ENCODE results near the gene HBG2.

Gene HBG2

GRCh38 chr11:5235364-5236095 lies 19.1 kb downstream of the HBG2 start:
- Mint-ChIP-seq H3K9me3 (no peaks in the 10 kb centered on the region), H3K27ac (no peak overlapping the region), H3K4me3 (no peak overlapping the region), H3K4me1 (peaks cover 4% of the 10 kb centered on the region), H3K36me3 (no peaks in the 10 kb centered on the region), H3K27me3 (peaks cover 4% of the 10 kb centered on the region)
- no peak for DNase-seq
- CTCF ChIA-PET, result no interaction called here

GRCh38 chr11:5234381-5234834 lies 20.2 kb downstream of the HBG2 start, which contains the start of gene HBD:
TSS of gene HBD (minus strand) at chr11:5234483. CDS start at chr11:5234433, 50 bp downstream.
- DNase-seq, result no peak
- Mint-ChIP-seq H3K36me3 (no peaks in the 10 kb centered on the region), H3K9me3 (no peaks in the 10 kb centered on the region), H3K27me3 (peaks cover 4% of the 10 kb centered on the region), H3K27ac (no peak within 1 kb of the TSS), H3K4me1 (peaks cover 4% of the 10 kb centered on the region), H3K4me3 (no peak within 1 kb of the TSS)
- CTCF ChIA-PET, result no interaction called here

- Mint-ChIP-seq H3K9me3 (no peaks in the 10 kb centered on the region), H3K27me3 (peaks cover 4% of the 10 kb centered on the region), H3K4me1 (peaks cover 4% of the 10 kb centered on the region), H3K27ac (no peak overlapping the region), H3K36me3 (no peaks in the 10 kb centered on the region), H3K4me3 (no peak overlapping the region)
- no peak for DNase-seq
- CTCF ChIA-PET, result no interaction called here
Observed at GRCh38 chr11:5233307-5233706, 21.3 kb downstream of the HBG2 start.

GRCh38 chr11:5232821-5233220 lies 21.8 kb downstream of the HBG2 start:
- no peaks in the 10 kb centered on the region for H3K9me3 Mint-ChIP-seq
- no peak overlapping the region for H3K27ac Mint-ChIP-seq
- no peaks in the 10 kb centered on the region for H3K36me3 Mint-ChIP-seq
- H3K27me3 Mint-ChIP-seq, result peaks cover 4% of the 10 kb centered on the region
- CTCF ChIA-PET, result no interaction called here
- H3K4me3 Mint-ChIP-seq, result no peak overlapping the region
- H3K4me1 Mint-ChIP-seq, result peaks cover 4% of the 10 kb centered on the region
- DNase-seq, result no peak

GRCh38 chr11:5232176-5232575 lies 22.4 kb downstream of the HBG2 start:
- Mint-ChIP-seq H3K36me3 (no peaks in the 10 kb centered on the region), H3K4me1 (peaks cover 4% of the 10 kb centered on the region), H3K27me3 (peaks cover 4% of the 10 kb centered on the region), H3K27ac (no peak overlapping the region), H3K4me3 (no peak overlapping the region), H3K9me3 (no peaks in the 10 kb centered on the region)
- CTCF ChIA-PET, result no interaction called here
- no peak for DNase-seq

GRCh38 chr11:5231111-5231510 lies 23.5 kb downstream of the HBG2 start:
- H3K27me3 Mint-ChIP-seq, result peaks cover 4% of the 10 kb centered on the region
- no peaks in the 10 kb centered on the region for H3K9me3 Mint-ChIP-seq
- no peak overlapping the region for H3K27ac Mint-ChIP-seq
- DNase-seq, result no peak
- no peaks in the 10 kb centered on the region for H3K36me3 Mint-ChIP-seq
- no peak overlapping the region for H3K4me3 Mint-ChIP-seq
- peaks cover 4% of the 10 kb centered on the region for H3K4me1 Mint-ChIP-seq
- CTCF ChIA-PET, result no interaction called here

GRCh38 chr11:5230266-5230665 lies 24.3 kb downstream of the HBG2 start:
- Mint-ChIP-seq H3K27ac (no peak overlapping the region), H3K4me1 (peaks cover 4% of the 10 kb centered on the region), H3K4me3 (no peak overlapping the region), H3K27me3 (peaks cover 1% of the 10 kb centered on the region), H3K36me3 (no peaks in the 10 kb centered on the region), H3K9me3 (no peaks in the 10 kb centered on the region)
- DNase-seq, result no peak
- CTCF ChIA-PET, result no interaction called here

GRCh38 chr11:5229796-5230195 lies 24.8 kb downstream of the HBG2 start:
- Mint-ChIP-seq H3K36me3 (no peaks in the 10 kb centered on the region), H3K4me1 (peaks cover 4% of the 10 kb centered on the region), H3K27ac (no peak overlapping the region), H3K9me3 (no peaks in the 10 kb centered on the region), H3K4me3 (no peak overlapping the region), H3K27me3 (no peaks in the 10 kb centered on the region)
- CTCF ChIA-PET, result no interaction called here
- DNase-seq, result no peak

GRCh38 chr11:5229356-5229755 lies 25.2 kb downstream of the HBG2 start:
- Mint-ChIP-seq H3K4me3 (no peak overlapping the region), H3K27me3 (no peaks in the 10 kb centered on the region), H3K9me3 (no peaks in the 10 kb centered on the region), H3K4me1 (peaks cover 1% of the 10 kb centered on the region), H3K36me3 (no peaks in the 10 kb centered on the region), H3K27ac (no peak overlapping the region)
- CTCF ChIA-PET, result no interaction called here
- no peak for DNase-seq

GRCh38 chr11:5228124-5228523 lies 26.5 kb downstream of the HBG2 start:
- H3K4me1 Mint-ChIP-seq, result no peaks in the 10 kb centered on the region
- no peak overlapping the region for H3K27ac Mint-ChIP-seq
- H3K27me3 Mint-ChIP-seq, result no peaks in the 10 kb centered on the region
- no peaks in the 10 kb centered on the region for H3K9me3 Mint-ChIP-seq
- no peak for DNase-seq
- H3K36me3 Mint-ChIP-seq, result no peaks in the 10 kb centered on the region
- H3K4me3 Mint-ChIP-seq, result no peak overlapping the region
- CTCF ChIA-PET, result no interaction called here

- Mint-ChIP-seq H3K4me1 (no peaks in the 10 kb centered on the region), H3K27ac (no peak overlapping the region), H3K9me3 (no peaks in the 10 kb centered on the region), H3K4me3 (no peak overlapping the region), H3K36me3 (no peaks in the 10 kb centered on the region), H3K27me3 (no peaks in the 10 kb centered on the region)
- CTCF ChIA-PET, result no interaction called here
- DNase-seq, result no peak
Observed at GRCh38 chr11:5227681-5228080, 26.9 kb downstream of the HBG2 start.

- H3K4me1 Mint-ChIP-seq, result no peaks in the 10 kb centered on the region
- H3K4me3 Mint-ChIP-seq, result no peak within 1 kb of the TSS
- CTCF ChIA-PET, result no interaction called here
- H3K27ac Mint-ChIP-seq, result no peak within 1 kb of the TSS
- H3K27me3 Mint-ChIP-seq, result no peaks in the 10 kb centered on the region
- DNase-seq, result no peak
- no peaks in the 10 kb centered on the region for H3K9me3 Mint-ChIP-seq
- no peaks in the 10 kb centered on the region for H3K36me3 Mint-ChIP-seq
Observed at GRCh38 chr11:5226732-5227310, 27.8 kb downstream of the HBG2 start, which contains the start of gene HBB. TSS of gene HBB (minus strand) at chr11:5227071. CDS start at chr11:5227021, 50 bp downstream.

- H3K9me3 Mint-ChIP-seq, result no peaks in the 10 kb centered on the region
- H3K27ac Mint-ChIP-seq, result no peak overlapping the region
- CTCF ChIA-PET, result no interaction called here
- H3K27me3 Mint-ChIP-seq, result no peaks in the 10 kb centered on the region
- no peak for DNase-seq
- H3K4me3 Mint-ChIP-seq, result no peak overlapping the region
- H3K4me1 Mint-ChIP-seq, result no peaks in the 10 kb centered on the region
- H3K36me3 Mint-ChIP-seq, result no peaks in the 10 kb centered on the region
Observed at GRCh38 chr11:5225480-5225871, 29.1 kb downstream of the HBG2 start.

- H3K4me3 Mint-ChIP-seq, result no peak overlapping the region
- H3K27me3 Mint-ChIP-seq, result no peaks in the 10 kb centered on the region
- H3K4me1 Mint-ChIP-seq, result no peaks in the 10 kb centered on the region
- no peaks in the 10 kb centered on the region for H3K9me3 Mint-ChIP-seq
- CTCF ChIA-PET, result no interaction called here
- H3K36me3 Mint-ChIP-seq, result no peaks in the 10 kb centered on the region
- H3K27ac Mint-ChIP-seq, result no peak overlapping the region
- no peak for DNase-seq
Observed at GRCh38 chr11:5224538-5225479, 29.8 kb downstream of the HBG2 start.
